Measurements from ENCODE around the gene LSM7.

DNA sequence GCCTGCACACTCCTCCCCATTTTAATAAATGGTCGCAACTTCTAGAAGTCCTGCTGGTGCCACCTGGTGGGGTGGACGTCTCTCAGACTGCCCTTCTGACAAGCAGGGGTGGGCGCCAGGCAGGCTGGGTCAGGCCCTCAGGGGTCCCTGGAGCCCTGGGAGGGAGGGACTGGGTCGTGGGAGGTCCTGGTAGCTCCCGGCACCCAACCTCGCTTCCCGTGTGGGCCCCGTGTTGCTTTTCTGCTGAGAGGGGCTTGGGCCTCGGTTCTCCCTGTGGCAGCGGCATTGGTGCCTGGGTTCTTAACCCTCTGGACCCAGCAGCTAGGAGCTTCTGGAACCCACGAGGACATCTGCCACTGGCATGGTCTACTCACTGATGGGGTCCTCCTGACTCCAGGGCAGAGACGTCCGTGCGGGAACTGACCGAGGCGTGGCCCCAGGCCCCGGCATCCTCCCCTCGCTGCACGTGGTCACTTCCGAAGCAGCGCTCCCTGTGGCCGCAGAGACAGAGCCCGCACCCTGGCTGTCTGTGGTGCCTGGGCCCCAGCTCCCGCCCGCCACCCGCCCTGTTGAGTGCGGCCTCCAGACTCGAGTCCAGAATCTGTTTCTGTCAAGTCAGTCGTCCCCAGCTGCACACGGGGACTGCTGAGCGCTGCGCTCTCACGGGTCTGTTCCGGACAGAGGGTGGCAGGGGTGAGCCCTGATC is 25.7 kb upstream of the LSM7 start:
- TF ChIP-seq, protein P1, sequence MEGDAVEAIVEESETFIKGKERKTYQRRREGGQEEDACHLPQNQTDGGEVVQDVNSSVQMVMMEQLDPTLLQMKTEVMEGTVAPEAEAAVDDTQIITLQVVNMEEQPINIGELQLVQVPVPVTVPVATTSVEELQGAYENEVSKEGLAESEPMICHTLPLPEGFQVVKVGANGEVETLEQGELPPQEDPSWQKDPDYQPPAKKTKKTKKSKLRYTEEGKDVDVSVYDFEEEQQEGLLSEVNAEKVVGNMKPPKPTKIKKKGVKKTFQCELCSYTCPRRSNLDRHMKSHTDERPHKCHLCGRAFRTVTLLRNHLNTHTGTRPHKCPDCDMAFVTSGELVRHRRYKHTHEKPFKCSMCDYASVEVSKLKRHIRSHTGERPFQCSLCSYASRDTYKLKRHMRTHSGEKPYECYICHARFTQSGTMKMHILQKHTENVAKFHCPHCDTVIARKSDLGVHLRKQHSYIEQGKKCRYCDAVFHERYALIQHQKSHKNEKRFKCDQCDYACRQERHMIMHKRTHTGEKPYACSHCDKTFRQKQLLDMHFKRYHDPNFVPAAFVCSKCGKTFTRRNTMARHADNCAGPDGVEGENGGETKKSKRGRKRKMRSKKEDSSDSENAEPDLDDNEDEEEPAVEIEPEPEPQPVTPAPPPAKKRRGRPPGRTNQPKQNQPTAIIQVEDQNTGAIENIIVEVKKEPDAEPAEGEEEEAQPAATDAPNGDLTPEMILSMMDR (conservative IDR thresholded peaks at IDR 0.05; ENCODE audit: low read depth, low read length) = no peak
- no peak for TF ChIP-seq EZH2 (IDR thresholded peaks at IDR 0.05; ENCODE audit: borderline replicate concordance, low read depth, low read length, poor library complexity, severe bottlenecking)
